Natural killer cell (primary cell): Measurements from ENCODE around the gene ZNF597. TPM values are rescaled to one million over a fixed set of nuclear protein-coding genes. Genes with fewer than 3 reads are reported as not detected.

Experiments used
- ATAC-seq, 3 donors: fragments of 150-1000 bp in 2 of 3; fragments of 200-7000 bp in 1 of 3; cut with Tn5 transposase; 1 replicate in 1 of 3; 2 replicates in 2 of 3; pipeline ENCODE4 v1.10.0; 2021; ENCODE audit warnings: mild to moderate bottlenecking in 2 of 3, moderate library complexity in 2 of 3
- DNase-seq, 2 donors: peaks; one replicate each; pipeline versions ENCODE4 v3.0.0 to v3.0.0-alpha.2; 2013 to 2021; ENCODE audit warnings: mixed read lengths in 1 of 2
- H3K27ac ChIP-seq: one replicate; pipeline ENCODE4 v1.5.1; 2013; ENCODE audit warnings: mild to moderate bottlenecking, low read length
- H3K27me3 ChIP-seq: one replicate; pipeline ENCODE4 v1.6.1; 2013; ENCODE audit warnings: low read length; ENCODE audit not compliant: control insufficient read depth, insufficient read depth
- H3K36me3 ChIP-seq: one replicate; pipeline ENCODE4 v1.6.1; 2013; ENCODE audit warnings: low read length; ENCODE audit not compliant: control insufficient read depth, insufficient read depth
- H3K4me1 ChIP-seq: one replicate; pipeline ENCODE4 v1.6.1; 2013; ENCODE audit warnings: low read length; ENCODE audit not compliant: control insufficient read depth, insufficient read depth
- H3K4me3 ChIP-seq: one replicate; pipeline ENCODE4 v1.5.1; 2013; ENCODE audit warnings: low read length
- H3K9me3 ChIP-seq: one replicate; pipeline ENCODE4 v1.6.1; 2013; ENCODE audit warnings: low read length; ENCODE audit not compliant: control insufficient read depth, insufficient read depth
- H3K27ac Mint-ChIP-seq, 2 donors: one replicate each; pipeline ENCODE4 v1.8.0; 2022; ENCODE audit warnings: mild to moderate bottlenecking in 2 of 2, mixed read lengths in 2 of 2, moderate library complexity in 1 of 2
- H3K27me3 Mint-ChIP-seq, 2 donors: one replicate each; pipeline ENCODE4 v1.8.0; 2022; ENCODE audit warnings: low read depth in 2 of 2, mixed read lengths in 2 of 2
- H3K36me3 Mint-ChIP-seq: one replicate; pipeline ENCODE4 v1.8.0; 2022; ENCODE audit warnings: mixed read lengths
- H3K4me1 Mint-ChIP-seq, 2 donors: one replicate each; pipeline ENCODE4 v1.8.0; 2022; ENCODE audit warnings: mixed read lengths in 2 of 2
- H3K4me3 Mint-ChIP-seq: one replicate; pipeline ENCODE4 v1.8.0; 2022; ENCODE audit warnings: mild to moderate bottlenecking, moderate library complexity, mixed read lengths
- H3K9me3 Mint-ChIP-seq, 2 donors: one replicate each; pipeline ENCODE4 v1.8.0; 2022; ENCODE audit warnings: mixed read lengths in 2 of 2
- WGBS: methylation state at CpG from one replicate; pipeline ENCODE4 v1.1.7; 2013; ENCODE audit warnings: missing lambda C conversion rate; ENCODE audit not compliant: insufficient coverage; 5-methylcytosine and 5-hydroxymethylcytosine counted together
- intact Hi-C: fragments of 100-400 bp; cut with micrococcal nuclease; formaldehyde crosslinking; loops from one replicate; pipeline ENCODE4 v1.14.2; 2022
- total RNA-seq, 4 donors: library from RNA; stranded (reverse); fragments of 120-200 nt in 1 of 4; gene quantifications; one replicate each; pipeline versions ENCODE4 v1.2.3 to v1.2.4, GENCODE V29; 2013 to 2022
- TF ChIP-seq, protein P1 (sequence below): fragments of 200-600 bp; IDR thresholded peaks from one replicate; pipeline ENCODE4 v1.8.0; 2022; ENCODE audit warnings: antibody characterized with exemption

ZNF597 gene, protein sequence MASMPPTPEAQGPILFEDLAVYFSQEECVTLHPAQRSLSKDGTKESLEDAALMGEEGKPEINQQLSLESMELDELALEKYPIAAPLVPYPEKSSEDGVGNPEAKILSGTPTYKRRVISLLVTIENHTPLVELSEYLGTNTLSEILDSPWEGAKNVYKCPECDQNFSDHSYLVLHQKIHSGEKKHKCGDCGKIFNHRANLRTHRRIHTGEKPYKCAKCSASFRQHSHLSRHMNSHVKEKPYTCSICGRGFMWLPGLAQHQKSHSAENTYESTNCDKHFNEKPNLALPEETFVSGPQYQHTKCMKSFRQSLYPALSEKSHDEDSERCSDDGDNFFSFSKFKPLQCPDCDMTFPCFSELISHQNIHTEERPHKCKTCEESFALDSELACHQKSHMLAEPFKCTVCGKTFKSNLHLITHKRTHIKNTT
- 1 to 10 TPM; 1.8 to 3.5 (median 2.8) TPM for total RNA-seq
- total RNA-seq (2013): 5.2 TPM

DNA sequence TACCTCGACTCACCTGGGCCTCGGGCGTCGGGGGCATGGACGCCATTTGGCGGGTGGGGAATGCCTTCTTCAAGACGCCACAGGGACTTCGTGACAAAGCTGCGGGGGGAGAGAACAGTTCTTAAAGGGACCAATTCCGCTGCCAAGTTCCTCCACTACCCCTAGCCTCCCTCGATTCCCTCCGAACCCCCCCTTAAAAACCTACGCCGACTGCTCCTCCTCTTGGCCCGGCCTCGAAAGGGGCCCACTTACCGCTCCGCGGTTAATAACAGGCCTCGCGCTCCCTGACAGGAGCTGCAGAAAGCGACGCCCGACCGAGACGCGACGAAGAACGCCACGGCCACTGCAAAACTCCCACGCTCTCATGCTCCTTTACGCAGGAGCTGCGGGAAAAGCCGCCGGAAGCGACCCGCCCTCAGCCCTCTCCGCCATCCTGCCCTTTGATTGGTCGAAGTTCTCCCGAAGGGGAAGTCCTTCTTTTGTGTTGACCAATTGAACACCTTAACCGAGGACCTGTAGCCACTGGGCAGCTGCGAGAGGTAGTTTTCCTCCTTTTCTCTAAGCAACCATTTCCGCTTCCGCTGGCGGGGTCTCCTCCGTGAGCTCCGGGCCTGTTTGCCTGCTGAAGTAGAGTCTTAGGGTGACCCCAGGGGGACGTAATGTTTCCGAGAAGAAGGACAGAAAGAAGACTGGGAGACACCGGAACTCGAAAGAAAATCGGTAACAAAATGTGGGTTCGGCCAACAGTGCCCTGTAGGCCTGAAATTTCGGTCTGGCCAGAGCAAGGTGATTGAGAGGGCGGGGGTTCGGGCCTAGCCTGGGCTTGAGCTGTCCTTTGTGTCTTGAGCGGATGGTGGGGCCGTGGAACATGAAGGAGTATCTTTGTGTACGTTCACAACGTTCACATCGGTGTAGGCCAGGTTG lies at the start of gene ZNF597, which contains the start of gene NAA60:
Gene ZNF597 (minus strand): TSS at position 397 of the 924 bp plus-strand sequence. CDS start 351 bp downstream, at position 46.
Gene NAA60 (plus strand): TSS at position 573 of the 924 bp plus-strand sequence. CDS start 32,548 bp downstream, outside the sequence.
- H3K9me3 ChIP-seq: no peaks in the 10 kb centered on the region
- H3K27ac ChIP-seq: peak within 1 kb of the TSS; percentile 79
- H3K27me3 ChIP-seq: no peaks in the 10 kb centered on the region
- Mint-ChIP-seq H3K4me1 (peaks cover 14 to 18% of the 10 kb centered on the region in 2 donors), H3K9me3 (peaks cover 0 to 7% of the 10 kb centered on the region in 2 donors), H3K4me3 (peak within 1 kb of the TSS; percentile 99), H3K36me3 (peaks cover 8% of the 10 kb centered on the region), H3K27ac (peak within 1 kb of the TSS; percentile 93 to 94), H3K27me3 (peaks cover 4 to 6% of the 10 kb centered on the region in 2 donors)
- H3K4me1 ChIP-seq: peaks cover 13% of the 10 kb centered on the region
- ATAC-seq: peak; percentile 88 to 97 (median 90)
- H3K36me3 ChIP-seq: peaks cover 3% of the 10 kb centered on the region
- DNase-seq: peak; percentile 63 to 90
- WGBS: 41% methylated on average over 61 of the region's 61 CpGs
- intact Hi-C loops: no loop called here
- TF ChIP-seq, protein P1, sequence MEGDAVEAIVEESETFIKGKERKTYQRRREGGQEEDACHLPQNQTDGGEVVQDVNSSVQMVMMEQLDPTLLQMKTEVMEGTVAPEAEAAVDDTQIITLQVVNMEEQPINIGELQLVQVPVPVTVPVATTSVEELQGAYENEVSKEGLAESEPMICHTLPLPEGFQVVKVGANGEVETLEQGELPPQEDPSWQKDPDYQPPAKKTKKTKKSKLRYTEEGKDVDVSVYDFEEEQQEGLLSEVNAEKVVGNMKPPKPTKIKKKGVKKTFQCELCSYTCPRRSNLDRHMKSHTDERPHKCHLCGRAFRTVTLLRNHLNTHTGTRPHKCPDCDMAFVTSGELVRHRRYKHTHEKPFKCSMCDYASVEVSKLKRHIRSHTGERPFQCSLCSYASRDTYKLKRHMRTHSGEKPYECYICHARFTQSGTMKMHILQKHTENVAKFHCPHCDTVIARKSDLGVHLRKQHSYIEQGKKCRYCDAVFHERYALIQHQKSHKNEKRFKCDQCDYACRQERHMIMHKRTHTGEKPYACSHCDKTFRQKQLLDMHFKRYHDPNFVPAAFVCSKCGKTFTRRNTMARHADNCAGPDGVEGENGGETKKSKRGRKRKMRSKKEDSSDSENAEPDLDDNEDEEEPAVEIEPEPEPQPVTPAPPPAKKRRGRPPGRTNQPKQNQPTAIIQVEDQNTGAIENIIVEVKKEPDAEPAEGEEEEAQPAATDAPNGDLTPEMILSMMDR: no peak
- peak within 1 kb of the TSS; percentile 77 for H3K4me3 ChIP-seq

DNA sequence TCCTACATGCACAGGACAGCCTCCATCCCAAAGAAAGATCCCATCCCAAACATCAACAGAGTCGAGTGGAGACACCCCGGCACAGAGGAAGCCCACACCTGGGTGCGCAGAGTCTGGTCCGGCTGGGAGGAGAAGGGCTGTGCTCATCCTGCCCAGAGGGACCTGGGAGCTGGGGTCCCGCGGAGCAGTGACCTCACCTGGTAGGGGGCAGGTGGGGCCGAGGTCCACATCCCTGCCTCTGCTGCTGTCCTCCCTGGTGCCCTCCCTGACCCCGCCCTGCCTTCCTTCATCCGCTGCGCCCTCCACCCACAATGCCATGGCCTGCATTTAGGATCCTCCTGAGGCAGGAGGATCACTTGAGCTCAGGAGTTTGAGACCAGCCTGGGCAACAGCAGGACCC lies 49.1 kb upstream of the ZNF597 start:
- H3K27me3 Mint-ChIP-seq: no peaks in the 10 kb centered on the region
- ATAC-seq (no peak), DNase-seq (no peak)
- Histone ChIP-seq H3K4me1 (no peaks in the 10 kb centered on the region), H3K9me3 (no peaks in the 10 kb centered on the region), H3K27ac (no peak overlapping the region), H3K36me3 (no peaks in the 10 kb centered on the region), H3K27me3 (no peaks in the 10 kb centered on the region), H3K4me3 (no peak overlapping the region)
- H3K36me3 Mint-ChIP-seq: no peaks in the 10 kb centered on the region
- TF ChIP-seq, protein P1: no peak
- intact Hi-C loops: no loop called here
- H3K27ac Mint-ChIP-seq: no peak overlapping the region
- H3K4me3 Mint-ChIP-seq: no peak overlapping the region
- H3K4me1 Mint-ChIP-seq: no peaks in the 10 kb centered on the region
- H3K9me3 Mint-ChIP-seq: no peaks in the 10 kb centered on the region
- WGBS: 93% methylated on average over 10 of the region's 10 CpGs

DNA sequence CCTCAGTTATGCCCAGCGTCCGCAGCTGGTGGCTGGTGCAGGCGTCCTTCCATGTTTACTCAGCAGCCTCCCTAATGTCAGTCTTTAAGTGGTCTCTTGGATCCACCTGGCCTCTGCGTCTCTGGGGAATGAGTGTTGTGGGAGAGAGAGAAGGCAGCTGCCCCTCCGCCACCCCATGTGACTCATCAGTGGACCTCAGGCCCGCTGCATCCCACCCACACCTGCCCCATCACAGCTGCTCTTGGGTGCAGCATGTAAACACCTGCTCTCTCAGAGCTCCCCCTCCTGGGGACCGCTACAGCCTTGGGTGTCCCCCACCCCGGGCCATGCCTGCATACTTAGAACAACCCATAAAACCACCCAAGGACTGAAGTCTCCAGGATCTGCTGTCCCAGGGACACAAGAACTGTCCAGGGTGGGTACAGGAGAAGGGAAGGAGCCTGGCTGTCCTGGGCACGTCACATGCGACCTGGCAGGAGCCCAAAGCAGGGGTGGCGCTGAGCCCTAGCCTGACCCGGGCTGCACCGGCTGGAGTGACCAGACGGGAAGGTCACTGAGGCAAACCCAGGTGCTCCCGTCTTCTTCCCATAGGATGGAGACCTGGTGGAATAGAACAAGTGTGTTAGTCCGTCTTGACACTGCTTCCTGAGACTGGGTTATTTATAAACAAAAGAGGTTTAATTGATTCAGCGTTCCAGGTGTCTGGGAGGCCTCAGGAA lies 47.8 kb upstream of the ZNF597 start:
- no peaks in the 10 kb centered on the region for H3K9me3 ChIP-seq
- H3K4me1 ChIP-seq: no peaks in the 10 kb centered on the region
- no peak for DNase-seq
- H3K27me3 ChIP-seq: no peaks in the 10 kb centered on the region
- Mint-ChIP-seq H3K27me3 (no peaks in the 10 kb centered on the region), H3K27ac (no peak overlapping the region), H3K9me3 (no peaks in the 10 kb centered on the region), H3K4me1 (no peaks in the 10 kb centered on the region), H3K4me3 (no peak overlapping the region), H3K36me3 (no peaks in the 10 kb centered on the region)
- intact Hi-C loops: no loop called here
- TF ChIP-seq, protein P1: no peak
- no peak for ATAC-seq
- WGBS: 75% methylated on average over 16 of the region's 17 CpGs
- no peak overlapping the region for H3K4me3 ChIP-seq
- H3K27ac ChIP-seq: no peak overlapping the region
- peaks cover 7% of the 10 kb centered on the region for H3K36me3 ChIP-seq
